MM.1S (cell line): ENCODE measurements around the gene SPIN1.

Source experiments
- CTCF ChIP-seq: fragments of 300-600 bp; sonication (generic); IDR thresholded peaks from 2 replicates; pipeline ENCODE4 v1.5.1; 2016; ENCODE audit warnings: antibody characterized with exemption, low read length, mixed read lengths
- EZH2 ChIP-seq: fragments of 300-600 bp; sonication (generic); optimal IDR thresholded peaks from 2 replicates; pipeline ENCODE3; 2017; ENCODE audit warnings: low read depth, mild to moderate bottlenecking, antibody characterized with exemption, low read length, mixed read lengths
- EZH2phosphoT487 ChIP-seq: fragments of 300-600 bp; sonication (generic); IDR thresholded peaks from 2 replicates; pipeline ENCODE4 v1.6.1; 2018; ENCODE audit warnings: antibody characterized with exemption, low read length

DNA sequence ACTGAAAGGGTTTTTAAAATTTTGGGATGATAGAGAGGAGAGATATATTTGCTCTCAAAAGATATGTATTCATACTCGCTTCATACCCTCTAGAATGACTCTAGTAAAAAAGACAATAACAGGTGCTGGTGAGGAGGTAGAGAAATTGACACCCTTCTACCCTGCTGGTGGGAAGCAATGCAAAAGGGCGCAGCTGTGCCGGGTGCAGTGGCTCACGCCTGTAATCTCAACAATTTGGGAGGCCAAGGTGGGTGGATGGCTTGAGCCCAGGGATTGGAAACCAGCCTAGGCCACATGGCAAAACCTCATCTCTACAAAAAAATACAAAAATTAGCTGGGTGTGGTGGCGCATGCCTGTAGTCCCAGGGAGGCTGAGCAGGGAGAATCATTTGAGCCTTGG lies 112.8 kb downstream of the SPIN1 start:
- TF ChIP-seq CTCF (no peak), EZH2phosphoT487 (no peak), EZH2 (no peak)
